ENCODE data around the gene WDR90.

The WDR90 gene

GRCh38 chr16:627454-628239, 21.5 kb upstream of the WDR90 start:
- Histone ChIP-seq H3K4me3 (no peak overlapping the region), H3K27ac (no peak overlapping the region)
- DNase-seq (ENCODE audit: low spot score): no peak
- no peak for TF ChIP-seq CTCF (IDR thresholded peaks at IDR 0.05)

DNA sequence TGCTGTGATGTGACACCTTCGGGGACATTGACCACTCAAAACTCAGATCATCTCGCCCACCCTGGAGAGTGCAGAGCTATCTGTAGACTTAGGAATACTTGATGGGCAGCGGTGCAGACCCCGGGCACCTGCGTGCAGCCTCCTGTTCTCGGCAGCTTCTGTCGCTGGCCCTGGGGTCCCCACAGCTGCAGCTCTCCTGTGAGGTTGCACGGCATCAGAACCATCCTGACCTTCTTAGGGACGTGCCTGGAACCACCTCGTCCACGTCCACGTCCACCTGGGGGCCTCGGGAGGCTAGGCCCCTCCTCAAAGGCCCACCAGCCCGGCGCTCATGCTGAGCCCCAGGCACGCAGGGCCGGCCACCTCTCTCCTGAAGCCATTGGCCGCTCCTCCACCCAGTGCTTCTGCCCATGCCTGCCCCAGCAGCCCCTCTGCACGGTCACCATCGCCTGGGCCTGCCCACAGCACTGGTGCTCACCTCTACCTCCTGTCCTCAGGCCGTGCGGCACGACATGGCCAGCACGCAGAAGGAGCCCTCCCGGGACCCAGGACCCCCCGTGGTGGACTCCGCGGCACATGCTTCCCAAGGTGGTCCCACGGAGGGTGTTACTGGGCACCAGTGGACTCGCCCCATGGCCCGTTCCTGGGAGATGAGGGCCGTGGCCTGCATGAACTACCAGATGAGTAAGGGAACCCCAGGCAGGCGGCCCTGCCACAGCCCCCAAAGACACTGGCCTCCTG, 20.7 kb upstream of the WDR90 start:
- no peak overlapping the region for H3K27ac ChIP-seq
- TF ChIP-seq CTCF (IDR thresholded peaks at IDR 0.05): no peak
- DNase-seq (ENCODE audit: low spot score): no peak
- H3K4me3 ChIP-seq: no peak overlapping the region

- no peak overlapping the region for H3K27ac ChIP-seq
- no peak overlapping the region for H3K4me3 ChIP-seq
- no peak for DNase-seq (ENCODE audit: low spot score)
- no peak for TF ChIP-seq CTCF (IDR thresholded peaks at IDR 0.05)
Observed at GRCh38 chr16:629185-629832, 19.9 kb upstream of the WDR90 start.

- no peak for DNase-seq (ENCODE audit: low spot score)
- no peak overlapping the region for H3K27ac ChIP-seq
- TF ChIP-seq CTCF (IDR thresholded peaks at IDR 0.05): no peak
- H3K4me3 ChIP-seq: no peak overlapping the region
Observed at GRCh38 chr16:629833-630248, 19.3 kb upstream of the WDR90 start.

DNA sequence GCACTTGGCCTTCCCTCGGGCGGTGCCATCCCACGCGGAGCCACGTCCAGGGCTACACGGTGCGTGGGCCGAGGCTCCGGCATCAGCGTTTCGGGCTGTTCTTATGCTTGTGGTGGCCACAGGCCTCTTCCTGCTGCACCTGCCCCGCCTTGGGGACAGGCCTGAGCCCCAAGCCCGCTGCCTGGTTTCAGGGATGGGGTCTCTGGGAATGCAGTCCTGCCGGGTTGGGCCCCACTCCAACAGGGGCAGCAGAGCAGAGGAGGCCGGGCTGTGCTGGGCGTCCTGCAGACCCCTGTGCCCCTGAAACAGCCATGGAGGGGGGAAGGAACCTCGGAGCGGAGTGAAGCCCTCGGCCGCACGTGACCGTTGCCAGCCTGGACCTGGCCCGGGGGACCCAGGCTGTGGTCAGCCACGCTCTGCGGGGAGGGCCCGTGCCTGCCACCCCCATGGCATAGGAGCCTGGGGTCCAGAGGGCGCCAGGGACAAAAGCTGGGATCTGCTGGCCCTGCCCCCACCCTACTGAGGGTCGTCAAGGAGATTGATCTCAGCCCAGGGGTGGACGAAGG, 18.8 kb upstream of the WDR90 start:
- no peak for TF ChIP-seq CTCF (IDR thresholded peaks at IDR 0.05)
- Histone ChIP-seq H3K27ac (no peak overlapping the region), H3K4me3 (no peak overlapping the region)
- no peak for DNase-seq (ENCODE audit: low spot score)

GRCh38 chr16:630815-631405, 18.3 kb upstream of the WDR90 start, which contains the start of gene WFIKKN1:
Gene WFIKKN1 (plus strand): TSS chr16:630985. CDS start chr16:631254, 269 bp downstream.
- TF ChIP-seq CTCF (IDR thresholded peaks at IDR 0.05): no peak
- H3K4me3 ChIP-seq: no peak within 1 kb of the TSS
- DNase-seq (ENCODE audit: low spot score): no peak
- no peak within 1 kb of the TSS for H3K27ac ChIP-seq

All from coronary artery (tissue), 2 donors.